Measurements from ENCODE around the gene PRSS50.
"Not testable (repeated sequence)": the region's sequence is repeated elsewhere in the genome, so short reads cannot be mapped to it uniquely, and the experiment has no call there.

The PRSS50 gene

GRCh38 chr3:46717447-46718231 lies at the start of gene PRSS50:
TSS of gene PRSS50 (minus strand) at chr3:46717869. CDS start at chr3:46717824, 45 bp downstream.
- DNase-seq (ENCODE audit: low read depth): no peak

- DNase-seq (ENCODE audit: low read depth): no peak
Measured at GRCh38 chr3:46764206-46764605, 46.5 kb upstream of the PRSS50 start.

GRCh38 chr3:46763178-46763577 lies 45.5 kb upstream of the PRSS50 start:
- no peak for DNase-seq (ENCODE audit: low read depth)

DNA sequence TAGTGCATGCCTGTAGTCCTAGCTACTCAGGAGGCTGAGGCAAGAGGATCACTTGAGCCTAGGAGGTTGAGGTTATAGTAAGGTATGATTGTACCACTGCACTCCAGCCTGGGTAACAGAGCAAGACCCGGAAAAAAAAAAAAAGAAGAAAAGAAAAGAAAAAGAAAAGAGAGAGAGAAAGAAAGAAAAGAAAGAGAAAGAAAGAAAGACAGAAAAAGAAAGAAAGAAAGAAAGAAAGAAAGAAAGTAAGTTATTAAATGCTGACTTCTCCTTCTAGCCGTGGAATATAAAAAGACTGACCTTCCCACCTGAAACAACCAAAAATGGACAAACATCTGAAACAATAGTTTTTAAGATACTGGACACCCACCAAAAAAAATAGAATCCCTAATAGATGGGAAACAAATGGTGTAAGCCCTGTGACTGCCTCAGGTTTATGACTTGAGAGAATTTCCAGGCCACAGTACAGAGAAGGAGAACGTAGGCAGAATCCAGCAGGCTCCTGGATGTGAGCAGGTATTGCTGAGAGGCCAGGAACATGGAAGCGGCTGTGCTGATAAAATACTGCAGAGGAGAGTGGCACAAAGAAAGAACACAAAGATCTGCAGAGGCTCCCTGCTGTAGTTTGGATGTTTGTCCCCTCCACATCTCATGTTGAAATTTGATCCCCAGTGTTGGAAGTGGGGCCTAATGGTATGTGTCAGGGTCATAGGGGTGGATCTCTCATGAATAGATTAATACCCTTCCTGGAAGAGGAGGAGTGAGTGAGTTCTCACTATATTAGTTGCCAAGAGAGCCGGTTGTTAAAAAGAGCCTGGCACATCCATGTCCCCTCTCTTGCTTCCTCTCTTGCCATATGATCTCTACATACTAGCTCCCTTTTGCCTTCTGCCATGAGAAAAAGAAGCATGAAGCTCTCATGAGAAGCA lies 41.8 kb upstream of the PRSS50 start:
- no peak for DNase-seq (ENCODE audit: low read depth)

DNA sequence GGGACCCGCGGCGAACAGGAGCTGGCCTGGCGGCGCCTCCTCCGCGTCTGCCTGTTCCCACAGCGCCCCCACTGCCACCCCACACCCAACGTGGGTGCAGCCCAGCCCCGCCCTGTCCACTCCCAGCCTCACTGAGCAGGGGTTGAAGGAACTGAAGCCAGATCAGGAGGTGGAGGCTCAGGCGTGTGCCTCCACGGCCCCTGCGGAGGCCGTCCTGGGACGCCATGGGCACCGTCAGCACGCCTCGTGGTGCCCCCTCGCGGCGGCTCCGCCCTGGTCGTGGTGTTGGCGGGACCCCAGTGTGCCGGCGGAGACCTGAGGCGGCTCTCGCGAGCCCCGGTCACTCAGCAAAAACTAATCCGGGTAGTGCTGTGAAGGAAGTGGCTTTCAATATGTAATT lies 39.0 kb upstream of the PRSS50 start:
- DNase-seq (ENCODE audit: low read depth): no peak

DNA sequence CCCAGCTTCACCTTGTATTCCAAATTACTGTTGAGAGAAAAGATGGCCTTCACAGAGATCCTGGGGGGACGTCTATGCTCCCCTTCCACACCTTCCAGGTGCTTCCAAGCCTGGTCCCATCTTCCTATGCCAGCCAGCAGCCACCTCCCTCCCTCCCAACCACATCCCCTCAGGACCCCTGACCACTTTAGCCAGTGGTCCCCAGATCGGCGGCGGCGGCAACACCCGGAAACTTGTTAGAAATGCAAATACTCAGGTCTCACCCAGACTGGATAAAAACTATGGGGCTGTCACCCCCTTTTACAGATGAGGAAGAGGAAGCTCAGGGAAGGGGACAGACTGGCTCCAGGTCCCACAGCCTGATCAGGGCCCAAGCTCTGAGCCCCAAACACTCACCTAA lies 38.0 kb upstream of the PRSS50 start:
- no peak for DNase-seq (ENCODE audit: low read depth)

DNA sequence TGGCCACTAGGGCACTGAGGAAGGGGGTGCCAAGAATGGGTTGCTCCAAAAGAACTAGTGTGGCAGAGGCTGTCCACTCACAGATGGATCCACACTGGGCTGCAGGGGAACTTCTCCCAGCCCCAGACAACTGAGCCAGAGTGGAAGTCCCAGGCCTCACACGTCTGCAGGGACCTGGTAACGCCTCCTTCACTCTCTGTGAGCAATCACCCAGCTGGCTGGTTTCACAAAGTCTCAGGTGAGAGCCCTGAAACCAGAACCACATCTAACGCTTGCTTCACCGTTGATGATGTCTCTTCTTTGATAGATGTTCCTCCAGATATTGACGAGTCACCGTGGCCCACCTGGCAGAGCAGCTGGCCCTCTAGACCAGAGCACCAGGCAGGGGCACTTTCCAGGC lies 35.5 kb upstream of the PRSS50 start:
- not testable (repeated sequence) for DNase-seq (ENCODE audit: low read depth)

- DNase-seq (ENCODE audit: low read depth): no peak
Measured at GRCh38 chr3:46750555-46751038, 32.9 kb upstream of the PRSS50 start.

GRCh38 chr3:46749129-46749528 lies 31.5 kb upstream of the PRSS50 start:
- DNase-seq (ENCODE audit: low read depth): no peak

- no peak for DNase-seq (ENCODE audit: low read depth)
Measured at GRCh38 chr3:46748170-46748569, 30.5 kb upstream of the PRSS50 start.

GRCh38 chr3:46746711-46747110 lies 29.0 kb upstream of the PRSS50 start:
- DNase-seq (ENCODE audit: low read depth): no peak

- DNase-seq (ENCODE audit: low read depth): no peak
Measured at GRCh38 chr3:46742992-46743585, 25.4 kb upstream of the PRSS50 start.

DNA sequence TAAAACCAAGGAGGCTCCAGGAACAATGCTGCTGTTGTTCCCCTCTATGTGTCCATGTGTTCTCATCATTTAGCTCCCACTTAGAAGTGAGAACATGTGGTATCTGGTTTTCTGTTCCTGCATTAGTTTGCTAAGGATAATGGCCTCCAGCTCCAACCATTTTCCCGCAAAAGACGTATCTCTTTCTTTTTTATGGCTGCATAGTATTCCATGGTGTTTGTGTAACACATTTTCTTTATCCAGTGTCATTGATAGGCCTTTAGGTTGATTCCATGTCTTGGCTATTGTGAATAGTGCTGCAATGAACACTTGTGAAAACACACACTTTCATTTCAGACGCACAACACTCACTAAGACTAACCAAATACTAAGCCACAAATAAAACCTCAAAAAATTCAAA lies 21.9 kb upstream of the PRSS50 start:
- DNase-seq (ENCODE audit: low read depth): not testable (repeated sequence)

GRCh38 chr3:46737329-46737731 lies 19.7 kb upstream of the PRSS50 start:
- DNase-seq (ENCODE audit: low read depth): no peak

DNA sequence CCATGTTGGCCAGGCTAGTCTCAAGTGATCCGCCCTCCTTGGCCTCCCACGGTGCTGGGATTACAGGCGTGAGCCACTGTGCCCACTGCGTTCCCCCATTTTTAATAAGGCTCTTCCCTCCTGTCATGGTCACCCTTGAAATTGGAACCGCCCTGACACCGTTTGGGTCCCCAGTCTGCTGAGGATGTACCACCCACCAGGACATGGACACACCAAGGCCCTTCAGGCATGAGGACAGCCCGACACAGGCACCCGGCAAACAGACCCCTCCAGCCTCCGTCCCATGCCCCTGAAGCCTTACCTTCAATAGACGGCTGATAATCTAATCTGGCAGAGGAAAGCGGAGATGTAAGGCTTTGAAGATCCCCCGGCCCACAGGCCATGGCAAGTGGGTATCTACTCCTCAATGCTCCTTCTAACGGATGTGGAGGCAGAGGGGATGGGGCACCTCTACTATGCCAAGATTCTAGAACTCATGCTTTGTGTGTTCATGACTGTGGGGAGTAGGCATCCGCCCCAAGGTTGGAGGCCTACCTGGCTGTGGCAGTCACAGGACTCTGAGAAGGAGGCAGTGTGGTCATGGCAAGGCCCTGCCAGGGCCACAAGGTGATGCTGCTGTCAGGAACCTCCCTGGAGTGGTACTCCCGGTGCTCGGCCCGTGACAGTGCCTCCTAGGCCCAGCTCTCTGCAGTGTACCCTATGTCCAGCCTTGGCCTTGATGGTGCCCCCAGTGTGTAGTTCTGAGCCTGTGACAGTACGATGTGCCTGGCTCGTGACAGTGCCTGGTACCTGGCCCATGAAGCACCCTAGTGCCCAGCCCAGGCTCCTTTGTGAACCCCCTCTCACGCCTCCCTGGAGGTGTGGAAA lies 18.6 kb upstream of the PRSS50 start:
- DNase-seq (ENCODE audit: low read depth): no peak

DNA sequence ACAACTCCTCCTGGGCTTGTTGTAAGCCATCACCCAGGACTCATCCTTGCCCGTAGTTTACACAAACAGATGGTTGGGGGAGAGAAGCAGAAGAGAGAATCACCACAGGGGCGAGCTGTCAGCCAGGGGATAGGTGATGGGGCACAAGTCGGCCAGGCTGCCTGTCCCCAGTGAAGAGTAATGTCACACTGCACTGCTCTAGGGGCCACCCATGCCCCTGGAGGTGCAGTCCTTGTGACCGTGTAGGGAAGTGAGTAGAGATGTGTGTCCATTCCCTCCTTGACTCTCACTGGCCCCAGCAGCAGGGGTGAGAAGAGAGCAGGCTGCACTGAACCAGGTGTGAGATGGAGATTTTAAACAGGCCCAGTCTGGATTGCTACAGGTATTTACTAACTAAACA lies 17.1 kb upstream of the PRSS50 start:
- no peak for DNase-seq (ENCODE audit: low read depth)

DNA sequence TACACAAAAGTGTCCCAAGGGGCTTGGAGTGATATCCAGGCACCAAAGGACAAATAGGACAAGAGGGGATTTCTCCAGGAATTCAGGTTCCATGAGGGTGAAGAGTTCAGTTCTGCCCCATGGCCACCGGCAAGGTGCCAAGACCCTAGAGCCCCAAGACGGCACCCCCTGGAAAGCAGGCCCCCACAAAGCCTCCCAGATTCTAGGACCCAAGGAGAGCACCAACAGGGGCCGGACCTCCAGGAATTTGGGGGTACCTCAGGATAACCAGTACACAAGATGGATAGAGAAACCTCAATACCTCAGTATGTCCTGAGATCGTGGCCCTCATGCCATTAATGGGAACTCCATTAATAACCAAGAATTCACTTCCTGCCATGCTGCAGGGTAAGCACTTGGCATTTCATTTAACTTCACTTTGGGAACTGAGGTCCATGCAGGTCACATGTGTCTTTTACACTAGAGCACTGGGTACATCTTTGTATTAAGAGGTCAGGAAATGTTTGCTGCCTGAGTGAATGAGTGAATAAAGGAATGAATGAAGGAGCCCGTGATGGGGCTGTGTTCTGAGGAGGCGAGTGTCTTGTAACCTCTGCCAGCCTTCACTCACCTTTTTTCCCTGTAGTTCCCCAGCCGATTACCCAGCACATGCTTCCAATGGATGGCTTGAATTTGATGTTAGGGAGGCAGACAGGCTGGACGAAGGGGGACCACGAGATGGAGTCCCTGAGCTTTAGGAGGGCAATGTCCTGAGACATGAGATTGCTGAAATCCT lies 15.5 kb upstream of the PRSS50 start:
- DNase-seq (ENCODE audit: low read depth): no peak

DNA sequence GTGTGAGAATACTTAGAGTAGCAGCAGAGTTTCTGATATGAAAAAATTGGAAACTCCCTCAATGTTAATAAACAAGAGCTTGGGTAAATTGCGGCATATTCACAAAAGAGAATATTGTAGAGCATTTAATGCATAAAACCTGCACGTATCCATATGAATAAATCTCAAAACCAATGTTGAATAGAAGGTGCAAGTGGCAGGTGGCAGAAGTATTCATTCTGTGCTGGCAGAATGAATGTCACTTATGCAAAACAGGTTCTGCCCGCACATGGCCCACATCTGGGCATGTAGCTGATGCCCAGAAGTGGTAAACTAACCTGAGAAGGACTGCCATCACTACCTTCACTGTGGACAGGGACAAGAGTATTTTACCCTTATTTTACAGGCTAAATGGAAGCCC lies 14.1 kb upstream of the PRSS50 start:
- no peak for DNase-seq (ENCODE audit: low read depth)

- no peak for DNase-seq (ENCODE audit: low read depth)
Measured at GRCh38 chr3:46730819-46731218, 13.2 kb upstream of the PRSS50 start.

DNA sequence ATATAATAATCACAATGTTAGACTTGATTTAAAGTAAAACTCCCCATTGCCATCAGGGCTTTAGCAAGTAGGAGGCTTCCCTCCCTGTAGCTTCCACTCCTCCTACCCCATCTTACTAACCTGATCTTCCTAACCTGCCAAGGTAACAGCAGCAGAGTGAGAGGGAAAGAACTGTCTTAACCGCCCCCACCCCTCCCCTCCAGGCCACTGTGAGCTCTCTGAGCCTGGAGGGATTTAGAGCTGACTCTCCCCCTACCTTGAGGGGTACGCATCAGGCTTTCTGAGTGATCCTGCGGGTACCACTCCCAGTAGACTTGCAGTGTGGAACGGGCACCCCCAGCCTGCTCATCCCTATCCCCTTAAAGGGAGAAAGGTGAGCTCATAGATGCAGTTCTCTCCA lies 11.4 kb upstream of the PRSS50 start:
- DNase-seq (ENCODE audit: low read depth): no peak

Measured in activated gamma-delta T cell treated with anti-CD3 and anti-CD28 coated beads, Interleukin-2, amount 50 U/mL, for 16 hours (primary cell).